H1 (cell line): ENCODE results near the gene S100A16. TPM values are rescaled to one million over a fixed set of nuclear protein-coding genes. Genes with fewer than 3 reads are reported as not detected.

Source experiments
- CHD1 ChIP-seq: IDR thresholded peaks from 2 replicates; pipeline ENCODE4 v1.6.1; 2012; ENCODE audit warnings: low read depth, low read length, improper control_type of control experiment
- CHD7 ChIP-seq: fragments of 300-600 bp; sonication (generic); IDR thresholded peaks from 2 replicates; pipeline ENCODE4 v1.7.1; 2012; ENCODE audit warnings: low read length, moderate library complexity, mild to moderate bottlenecking, inconsistent platforms; ENCODE audit not compliant: insufficient replicate concordance
- JUN ChIP-seq: IDR thresholded peaks from 2 replicates; pipeline ENCODE4 v1.6.1; 2011; ENCODE audit warnings: low read depth, mild to moderate bottlenecking, improper control_type of control experiment, low read length
- SAP30 ChIP-seq: fragments of 300-600 bp; sonication (generic); IDR thresholded peaks from 2 replicates; pipeline ENCODE4 v1.7.1; 2012; ENCODE audit warnings: low read length, moderate library complexity, mild to moderate bottlenecking, inconsistent platforms; ENCODE audit not compliant: insufficient read depth, insufficient replicate concordance
- SIN3A ChIP-seq, 2 experiments: IDR thresholded peaks in 1 of 2; conservative IDR thresholded peaks in 1 of 2; 2 replicates each; pipeline ENCODE4 v1.6.1; 2011 to 2012; ENCODE audit warnings: low read length in 2 of 2, improper control_type of control experiment in 1 of 2, low read depth in 1 of 2, mild to moderate bottlenecking in 1 of 2
- polyA plus RNA-seq, 7 experiments: library from polyadenylated mRNA; depleted of rRNA in 3 of 7; stranded (reverse) in 5 of 7; unstranded in 2 of 7; fragments of >200 nt in 5 of 7; fragments of 200-250 nt in 2 of 7; gene quantifications; 1 replicate in 5 of 7; 2 replicates in 1 of 7; 4 replicates in 1 of 7; pipeline versions ENCODE4 v1.2.1 to v1.2.3, GENCODE V29; 2011 to 2013; ENCODE audit warnings: missing spikeins in 2 of 7, mixed read lengths in 2 of 7
- total RNA-seq: library from RNA; stranded (reverse); fragmentation: NEBNext Ultra II Directional; extraction: Animal tissue kit (Norgen Biotek cat#: 25700); gene quantifications from 2 replicates; pipeline ENCODE4 v1.2.1, GENCODE V29; 2021
- TF ChIP-seq, protein P1 (sequence below): IDR thresholded peaks from 2 replicates; pipeline ENCODE4 v1.6.1; 2012; ENCODE audit warnings: inconsistent platforms

The S100A16 gene
- total and polyA plus RNA-seq, 2 of the 8 experiments (the other 6 are each of a cell fraction or from before 2014, with no cell fraction given): 14.9 to 61.4 TPM

DNA sequence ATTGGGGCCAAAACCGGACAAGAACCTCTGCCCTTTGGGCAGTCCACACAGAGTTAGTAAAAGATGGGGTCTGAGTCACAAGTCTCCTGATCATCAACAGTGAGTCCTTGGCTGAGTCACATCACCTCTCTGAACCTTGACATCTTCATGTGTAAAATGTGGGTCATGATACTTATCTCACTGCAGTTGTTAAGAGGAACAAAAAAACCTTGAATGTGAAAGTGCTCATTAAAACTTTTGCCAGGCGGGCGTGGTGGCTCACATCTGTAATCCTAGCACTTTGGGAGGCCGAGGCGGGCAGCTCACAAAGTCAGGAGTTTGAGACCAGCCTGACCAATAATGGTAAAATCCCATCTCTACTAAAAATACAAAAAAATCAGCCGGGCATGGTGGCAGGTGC lies 15.7 kb downstream of the S100A16 start (continued):
- TF ChIP-seq CHD7 (no peak), SIN3A (conservative IDR thresholded peaks at IDR 0.05 in 1 of 2, IDR thresholded peaks at IDR 0.05 in 1 of 2; ENCODE audit: low read depth in 1 of 2, low read length in 2 of 2) (no peak), JUN (no peak), SAP30 (no peak), CHD1 (no peak)
- TF ChIP-seq, protein P1, sequence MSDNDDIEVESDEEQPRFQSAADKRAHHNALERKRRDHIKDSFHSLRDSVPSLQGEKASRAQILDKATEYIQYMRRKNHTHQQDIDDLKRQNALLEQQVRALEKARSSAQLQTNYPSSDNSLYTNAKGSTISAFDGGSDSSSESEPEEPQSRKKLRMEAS: no peak
